ENCODE measurements around the gene TGFBR3L.
"Not testable (repeated sequence)": the region's sequence is repeated elsewhere in the genome, so short reads cannot be mapped to it uniquely, and the experiment has no call there.

Gene TGFBR3L

GRCh38 chr19:7926727-7927604, 12.3 kb downstream of the TGFBR3L start:
- Mint-ChIP-seq H3K4me1 (ENCODE audit: low read depth in 2 of 2) (peaks cover 17 to 23% of the 10 kb centered on the region in 2 donors), H3K4me3 (peak overlapping the region; percentile 69 to 72), H3K27ac (peak overlapping the region; percentile 79 to 92), H3K9me3 (no peaks in the 10 kb centered on the region), H3K27me3 (no peaks in the 10 kb centered on the region), H3K36me3 (ENCODE audit: insufficient read depth) (peaks cover 52% of the 10 kb centered on the region)
- ATAC-seq (replicated peaks) = no peak
- DNase-seq = no peak

GRCh38 chr19:7927605-7928333, 13.1 kb downstream of the TGFBR3L start:
- no peaks in the 10 kb centered on the region for H3K27me3 Mint-ChIP-seq
- no peaks in the 10 kb centered on the region for H3K9me3 Mint-ChIP-seq
- DNase-seq = no peak
- H3K36me3 Mint-ChIP-seq (ENCODE audit: insufficient read depth) = peaks cover 60% of the 10 kb centered on the region
- H3K27ac Mint-ChIP-seq = peak overlapping the region; percentile 56 to 92
- peaks cover 17 to 19% of the 10 kb centered on the region in 2 donors for H3K4me1 Mint-ChIP-seq (ENCODE audit: low read depth in 2 of 2)
- ATAC-seq (replicated peaks) = no peak
- peak overlapping the region in 1 of 2 donors; percentile 21 for H3K4me3 Mint-ChIP-seq

- Mint-ChIP-seq H3K36me3 (ENCODE audit: insufficient read depth) (peaks cover 58% of the 10 kb centered on the region), H3K9me3 (no peaks in the 10 kb centered on the region), H3K27me3 (no peaks in the 10 kb centered on the region), H3K27ac (peak overlapping the region; percentile 56 to 92), H3K4me1 (ENCODE audit: low read depth in 2 of 2) (peaks cover 14 to 16% of the 10 kb centered on the region in 2 donors), H3K4me3 (peak overlapping the region in 1 of 2 donors; percentile 17)
- DNase-seq (no peak), ATAC-seq (replicated peaks) (no peak)
These were observed 13.7 kb downstream of the TGFBR3L start for GRCh38 chr19:7928334-7928706.

- H3K9me3 Mint-ChIP-seq = no peaks in the 10 kb centered on the region
- peaks cover 54% of the 10 kb centered on the region for H3K36me3 Mint-ChIP-seq (ENCODE audit: insufficient read depth)
- H3K27ac Mint-ChIP-seq = peak overlapping the region; percentile 56 to 92
- H3K27me3 Mint-ChIP-seq = no peaks in the 10 kb centered on the region
- DNase-seq = peak; percentile 82 to 85 (median 84)
- peak; percentile 72 for ATAC-seq (replicated peaks)
- H3K4me1 Mint-ChIP-seq (ENCODE audit: low read depth in 2 of 2) = peaks cover 14 to 15% of the 10 kb centered on the region in 2 donors
- H3K4me3 Mint-ChIP-seq = no peak overlapping the region
These were observed 14.4 kb downstream of the TGFBR3L start for GRCh38 chr19:7928741-7929701.

- H3K9me3 Mint-ChIP-seq; H3K27me3 Mint-ChIP-seq; ATAC-seq (replicated peaks); DNase-seq: not testable (repeated sequence)
- Mint-ChIP-seq H3K27ac (peak overlapping the region; percentile 56 to 92), H3K4me3 (peak overlapping the region in 1 of 2 donors; percentile 54), H3K36me3 (ENCODE audit: insufficient read depth) (peaks cover 53% of the 10 kb centered on the region), H3K4me1 (ENCODE audit: low read depth in 2 of 2) (peaks cover 12 to 15% of the 10 kb centered on the region in 2 donors)
These were observed 15.4 kb downstream of the TGFBR3L start for GRCh38 chr19:7930030-7930429.

- Mint-ChIP-seq H3K4me3 (no peak overlapping the region), H3K9me3 (no peaks in the 10 kb centered on the region), H3K27ac (peak overlapping the region in 1 of 2 donors; percentile 92), H3K4me1 (ENCODE audit: low read depth in 2 of 2) (peaks cover 11 to 12% of the 10 kb centered on the region in 2 donors), H3K36me3 (ENCODE audit: insufficient read depth) (peaks cover 58% of the 10 kb centered on the region), H3K27me3 (no peaks in the 10 kb centered on the region)
- ATAC-seq (replicated peaks) = no peak
- no peak for DNase-seq
These were observed 16.1 kb downstream of the TGFBR3L start for GRCh38 chr19:7930765-7931164.

- H3K4me1 Mint-ChIP-seq (ENCODE audit: low read depth in 2 of 2) = peaks cover 8 to 12% of the 10 kb centered on the region in 2 donors
- ATAC-seq (replicated peaks) = no peak
- H3K4me3 Mint-ChIP-seq = no peak overlapping the region
- H3K27me3 Mint-ChIP-seq = no peaks in the 10 kb centered on the region
- no peak for DNase-seq
- H3K9me3 Mint-ChIP-seq = no peaks in the 10 kb centered on the region
- H3K36me3 Mint-ChIP-seq (ENCODE audit: insufficient read depth) = peaks cover 62% of the 10 kb centered on the region
- H3K27ac Mint-ChIP-seq = peak overlapping the region in 1 of 2 donors; percentile 92
These were observed 16.8 kb downstream of the TGFBR3L start for GRCh38 chr19:7931221-7932061.

GRCh38 chr19:7932276-7932929, 17.8 kb downstream of the TGFBR3L start:
- H3K4me1 Mint-ChIP-seq (ENCODE audit: low read depth in 2 of 2) = peaks cover 7 to 12% of the 10 kb centered on the region in 2 donors
- no peak overlapping the region for H3K4me3 Mint-ChIP-seq
- DNase-seq = no peak
- peaks cover 68% of the 10 kb centered on the region for H3K36me3 Mint-ChIP-seq (ENCODE audit: insufficient read depth)
- no peaks in the 10 kb centered on the region for H3K9me3 Mint-ChIP-seq
- no peak overlapping the region for H3K27ac Mint-ChIP-seq
- ATAC-seq (replicated peaks) = no peak
- no peaks in the 10 kb centered on the region for H3K27me3 Mint-ChIP-seq

- no peaks in the 10 kb centered on the region for H3K27me3 Mint-ChIP-seq
- H3K4me1 Mint-ChIP-seq (ENCODE audit: low read depth in 2 of 2) = peaks cover 7 to 12% of the 10 kb centered on the region in 2 donors
- H3K36me3 Mint-ChIP-seq (ENCODE audit: insufficient read depth) = peaks cover 68% of the 10 kb centered on the region
- DNase-seq (no peak), ATAC-seq (replicated peaks) (no peak)
- H3K27ac Mint-ChIP-seq = no peak overlapping the region
- no peaks in the 10 kb centered on the region for H3K9me3 Mint-ChIP-seq
- no peak overlapping the region for H3K4me3 Mint-ChIP-seq
These were observed 18.3 kb downstream of the TGFBR3L start for GRCh38 chr19:7932930-7933300.

- Mint-ChIP-seq H3K4me3 (no peak overlapping the region), H3K27ac (no peak overlapping the region), H3K27me3 (no peaks in the 10 kb centered on the region), H3K4me1 (ENCODE audit: low read depth in 2 of 2) (peaks cover 7 to 12% of the 10 kb centered on the region in 2 donors), H3K9me3 (no peaks in the 10 kb centered on the region), H3K36me3 (ENCODE audit: insufficient read depth) (peaks cover 66% of the 10 kb centered on the region)
- no peak for DNase-seq
- ATAC-seq (replicated peaks) = no peak
These were observed 18.8 kb downstream of the TGFBR3L start for GRCh38 chr19:7933411-7933810.

- ATAC-seq (replicated peaks) = no peak
- Mint-ChIP-seq H3K27me3 (no peaks in the 10 kb centered on the region), H3K36me3 (ENCODE audit: insufficient read depth) (peaks cover 65% of the 10 kb centered on the region), H3K4me1 (ENCODE audit: low read depth in 2 of 2) (peaks cover 7 to 11% of the 10 kb centered on the region in 2 donors), H3K4me3 (no peak overlapping the region), H3K27ac (no peak overlapping the region), H3K9me3 (no peaks in the 10 kb centered on the region)
- no peak for DNase-seq
These were observed 19.4 kb downstream of the TGFBR3L start for GRCh38 chr19:7933828-7934725.

Measured in effector memory CD8-positive, alpha-beta T cell (primary cell).